Kidney glomerular epithelial cell (primary cell): ENCODE results near the gene PGA3.
"Not testable (repeated sequence)": the region's sequence is repeated elsewhere in the genome, so short reads cannot be mapped to it uniquely, and the experiment has no call there.

ENCODE experiments used
- DNase-seq: peaks from one replicate; lab custom pipeline; 2025; lab: John Stamatoyannopoulos, UW

The PGA3 gene

GRCh38 chr11:61202950-61203746 lies at the start of gene PGA3:
Gene PGA3, plus strand, starts transcription at chr11:61203515. Its CDS starts 50 bp downstream, at chr11:61203565.
- not testable (repeated sequence) for DNase-seq

GRCh38 chr11:61153593-61154095 lies 49.7 kb upstream of the PGA3 start:
- DNase-seq, result no peak

DNA sequence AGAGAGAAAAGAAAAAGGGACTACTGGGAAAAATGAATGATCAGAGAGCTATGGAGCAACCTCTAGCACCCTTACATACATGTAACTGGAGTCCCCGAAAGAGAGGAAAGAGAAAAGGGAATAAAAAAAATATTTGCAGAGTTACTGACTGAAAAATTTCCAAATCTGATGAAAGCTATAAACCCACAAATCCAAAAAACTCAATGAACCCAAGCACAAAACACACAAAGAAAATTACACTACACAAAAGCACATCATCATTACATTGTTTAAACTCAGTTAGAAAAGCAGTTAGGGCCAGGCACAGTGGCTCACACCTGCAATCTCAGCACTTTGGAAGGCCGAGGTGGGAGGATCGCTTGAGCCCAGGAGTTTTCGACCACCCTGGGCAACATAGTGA lies 48.8 kb upstream of the PGA3 start:
- DNase-seq, result no peak

DNA sequence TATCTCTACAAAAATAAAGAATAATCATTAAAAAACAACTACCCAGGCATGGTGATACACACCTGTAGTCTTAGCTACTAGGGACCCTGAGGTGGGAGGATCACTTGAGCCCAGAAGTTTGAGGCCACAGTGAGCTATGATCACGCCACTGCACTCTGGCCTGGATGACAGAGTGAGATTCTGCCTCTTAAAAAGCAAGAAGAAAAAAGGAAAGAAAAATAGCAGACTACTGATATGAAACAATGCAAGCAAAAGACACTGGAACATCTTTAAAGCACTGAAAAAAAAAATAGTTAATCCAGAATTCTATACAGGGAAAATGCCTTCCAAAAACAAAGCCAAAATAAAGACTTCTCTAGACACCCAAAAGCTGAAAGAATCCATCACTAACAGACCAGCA lies 48.0 kb upstream of the PGA3 start:
- no peak for DNase-seq

DNA sequence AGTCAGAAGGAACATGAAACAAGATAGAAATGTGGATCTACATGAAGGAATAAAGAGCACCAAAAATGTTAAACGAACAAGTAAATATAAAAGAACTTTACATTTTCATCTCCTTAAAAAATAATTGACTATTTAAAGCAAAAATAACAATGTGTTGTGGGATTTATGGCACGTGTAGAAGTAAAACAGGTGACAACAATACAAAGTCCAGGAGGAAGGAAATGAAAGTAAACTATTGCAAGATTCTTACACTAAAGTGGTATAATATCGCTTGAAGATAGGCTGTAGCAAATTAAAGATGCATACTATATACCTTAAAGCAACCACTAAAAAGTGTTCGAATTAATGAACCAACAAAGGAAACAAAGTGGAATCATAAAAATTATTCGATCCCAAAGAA lies 47.6 kb upstream of the PGA3 start:
- DNase-seq, result no peak

GRCh38 chr11:61157743-61158142 lies 45.6 kb upstream of the PGA3 start:
- no peak for DNase-seq

GRCh38 chr11:61158691-61159381 lies 44.5 kb upstream of the PGA3 start:
- DNase-seq, result peak; percentile 66

DNA sequence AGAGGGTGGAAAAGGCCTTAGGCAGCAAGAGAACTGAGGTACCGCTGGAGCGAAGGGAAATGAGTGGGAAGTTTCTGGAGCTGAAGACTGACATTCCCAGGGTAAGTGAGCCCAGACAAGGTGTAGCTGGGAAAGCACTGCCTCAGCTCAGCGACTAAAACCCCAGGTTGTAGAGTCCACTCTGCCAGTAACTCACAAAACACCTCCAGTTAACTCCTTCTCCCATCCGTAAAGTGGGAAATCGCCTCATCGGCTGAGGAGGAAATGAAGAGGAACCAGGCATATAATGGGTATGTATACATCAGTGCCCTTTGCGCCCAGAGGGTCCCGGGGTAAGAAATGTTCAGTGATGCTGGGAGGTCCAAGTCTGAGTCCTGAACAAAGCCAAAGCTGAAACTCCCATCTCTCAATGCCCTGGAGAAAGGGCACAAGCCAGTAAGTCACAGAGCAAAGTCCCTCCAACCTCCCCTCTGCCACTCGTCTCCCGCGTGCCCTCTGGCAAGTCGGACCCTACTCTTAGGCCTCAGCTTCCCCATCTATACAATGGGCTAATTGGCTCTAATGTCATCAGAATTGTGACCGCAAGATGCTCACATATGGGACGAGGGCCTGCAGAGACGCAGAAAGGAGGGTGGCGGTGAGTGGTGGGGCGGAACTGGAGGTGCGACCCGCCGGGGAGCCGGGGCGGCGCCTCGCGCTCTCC lies 42.7 kb upstream of the PGA3 start:
- no peak for DNase-seq

- peak; percentile 78 for DNase-seq
Observed at GRCh38 chr11:61161190-61162091, 41.9 kb upstream of the PGA3 start, which contains the start of gene VPS37C. Gene VPS37C, minus strand, starts transcription at chr11:61161426. Its CDS starts 22,597 bp downstream, at chr11:61138829.

DNA sequence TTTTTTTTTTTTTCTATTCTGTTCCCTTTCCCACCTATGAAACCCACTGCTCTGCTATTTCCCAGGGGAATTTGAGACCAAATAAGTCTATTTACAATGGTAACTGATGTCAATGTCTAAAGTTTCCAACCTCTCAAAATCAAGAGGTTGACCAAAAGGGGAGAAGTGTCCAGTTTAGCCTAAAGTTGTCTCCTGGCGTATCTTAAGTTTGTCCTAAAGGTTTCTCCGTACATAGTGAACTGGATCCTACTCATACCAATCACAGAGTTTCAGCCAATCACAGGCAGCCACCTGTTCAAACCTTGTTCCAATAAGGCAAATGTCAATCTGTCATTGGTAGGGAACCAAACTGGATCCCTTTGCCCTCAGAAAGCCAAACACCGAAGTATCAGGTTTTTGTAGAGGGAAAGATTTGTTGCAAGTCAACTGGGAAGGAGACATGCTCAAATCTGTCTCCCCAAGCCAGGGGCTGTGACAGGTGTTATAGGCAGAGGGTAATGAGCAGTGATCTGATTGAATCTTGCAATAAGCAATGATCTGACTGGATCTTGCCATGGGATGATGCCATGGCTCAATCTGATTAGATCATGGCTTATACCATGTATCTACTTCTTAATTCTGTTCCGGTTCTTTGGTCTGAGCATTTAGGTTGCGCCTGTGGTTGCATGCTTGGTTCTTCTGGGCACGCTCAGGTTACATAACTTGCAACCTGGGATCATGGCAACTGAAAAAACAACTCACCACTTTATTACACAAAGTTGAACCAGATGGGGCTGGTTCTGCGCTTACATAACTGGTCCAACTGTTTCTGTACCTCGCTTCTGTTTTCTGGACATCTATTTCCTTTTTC lies 41.0 kb upstream of the PGA3 start:
- DNase-seq, result peak; percentile 35

DNA sequence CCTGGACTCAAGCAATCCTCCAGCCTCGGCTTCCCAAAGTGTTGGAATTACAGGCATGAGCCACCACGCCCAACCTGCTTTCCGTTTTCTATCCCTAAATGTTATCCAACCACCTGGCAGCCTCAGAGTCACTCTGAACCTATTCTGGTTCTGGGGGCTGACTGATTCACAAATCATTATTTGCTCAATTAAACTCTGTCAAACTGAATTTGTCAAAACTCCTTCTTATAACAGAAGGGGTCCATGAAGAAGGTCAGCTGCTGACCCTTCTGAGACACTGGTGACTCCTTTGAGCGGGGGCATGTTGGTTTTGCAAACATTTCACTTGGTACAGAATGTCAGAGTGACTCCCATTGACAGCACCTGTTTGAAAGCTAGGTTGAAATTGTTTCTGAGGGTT lies 40.3 kb upstream of the PGA3 start:
- no peak for DNase-seq

DNA sequence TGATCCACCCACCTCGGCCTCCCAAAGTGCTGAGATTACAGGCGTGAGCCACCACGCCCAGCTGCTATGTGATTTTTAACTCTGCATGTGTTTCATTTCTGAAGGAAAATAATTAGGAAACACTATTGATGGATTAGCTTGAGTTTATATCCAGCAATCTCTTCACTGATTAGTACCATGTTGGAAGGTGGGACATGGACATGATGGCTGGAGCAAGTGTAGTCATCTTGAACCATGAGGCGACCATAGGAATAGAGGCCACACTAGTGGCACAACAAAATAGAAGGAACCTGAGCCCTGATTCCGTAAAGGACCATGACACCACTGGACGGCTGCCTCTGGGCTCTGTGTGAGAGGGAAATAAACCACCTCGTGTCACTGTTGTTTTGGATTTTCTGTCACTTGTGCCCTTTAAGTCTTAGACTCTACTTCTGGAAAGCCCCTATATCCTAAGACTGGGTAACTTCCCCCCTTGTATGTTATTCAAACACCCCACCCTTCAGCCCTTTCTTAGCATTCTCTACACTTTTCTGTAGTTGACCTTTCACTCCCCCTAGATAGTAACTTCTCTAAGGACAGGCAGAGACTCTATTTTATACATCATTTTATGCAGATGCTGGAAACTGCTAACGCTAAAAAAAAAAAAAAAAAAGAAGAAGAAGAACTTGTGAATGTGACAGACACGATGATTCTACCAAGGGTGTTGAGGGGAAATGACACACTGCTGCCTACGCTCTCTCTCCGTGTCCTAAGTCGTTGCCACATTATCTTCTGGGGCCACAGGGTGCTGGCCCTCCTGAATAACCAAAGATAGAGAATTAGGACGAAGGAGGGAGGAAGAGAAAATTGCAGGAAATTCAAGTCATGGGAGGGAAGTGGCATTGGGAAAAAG lies 39.4 kb upstream of the PGA3 start:
- DNase-seq, result no peak

- DNase-seq, result no peak
Observed at GRCh38 chr11:61164606-61165424, 38.5 kb upstream of the PGA3 start.

- not testable (repeated sequence) for DNase-seq
Observed at GRCh38 chr11:61165785-61166184, 37.5 kb upstream of the PGA3 start.

- DNase-seq, result not testable (repeated sequence)
Observed at GRCh38 chr11:61166331-61166730, 37.0 kb upstream of the PGA3 start.

GRCh38 chr11:61168042-61168688 lies 35.1 kb upstream of the PGA3 start:
- DNase-seq, result no peak

DNA sequence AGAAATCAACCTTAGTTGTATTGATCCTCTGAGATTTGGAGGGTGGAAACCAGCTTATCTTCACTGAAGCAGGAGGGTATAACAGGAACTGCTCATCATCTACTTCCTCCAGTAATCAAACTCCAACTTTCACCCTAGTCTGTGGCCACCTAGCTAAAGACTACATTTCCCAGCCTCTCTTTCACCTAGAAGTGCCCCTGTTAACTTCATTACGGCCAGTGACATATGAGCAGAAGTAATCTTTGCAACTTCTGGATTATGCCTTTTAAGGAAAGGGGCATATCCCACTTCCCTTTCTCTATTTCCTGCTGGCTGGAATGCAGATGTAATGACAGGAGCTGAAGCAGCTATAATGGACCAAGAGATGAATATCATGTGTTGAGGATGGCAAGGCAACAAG lies 34.5 kb upstream of the PGA3 start:
- no peak for DNase-seq

DNA sequence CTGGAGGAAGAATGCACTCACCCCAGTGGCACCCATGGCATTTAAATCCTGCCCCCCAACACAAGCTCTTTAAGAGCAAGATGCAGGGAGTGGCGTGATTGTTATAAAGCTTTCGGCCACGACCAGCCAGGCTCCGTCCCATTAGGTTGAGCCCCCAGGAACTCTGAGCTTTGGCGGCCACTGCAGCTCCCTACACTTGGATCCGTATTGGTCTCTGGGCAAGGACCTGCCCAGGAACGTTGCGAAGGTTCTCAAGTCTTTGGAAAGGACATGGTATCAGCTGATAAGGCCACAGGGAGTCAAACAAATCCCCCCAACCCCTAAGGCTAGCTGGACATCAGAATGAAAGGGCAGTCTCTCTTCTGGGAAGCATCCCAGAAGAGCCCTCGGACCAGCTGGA lies 32.7 kb upstream of the PGA3 start:
- DNase-seq, result no peak
